Karpas-422 (cell line): ENCODE results near the gene TM7SF2. TPM values are rescaled to one million over a fixed set of nuclear protein-coding genes. Genes with fewer than 3 reads are reported as not detected.
A peak's percentile ranks its signal among the peaks of the same experiment; 100 is the strongest.

ENCODE experiments used
- DNase-seq: peaks from one replicate; pipeline ENCODE4 v3.0.0-alpha.2; 2015
- H2AFZ ChIP-seq: fragments of 200-600 bp; sonication (generic); 2 replicates; pipeline ENCODE4 v1.6.1; 2014; ENCODE audit warnings: antibody characterized with exemption, low read length, mixed read lengths
- H3K27ac ChIP-seq: fragments of 200-600 bp; sonication (generic); 2 replicates; pipeline ENCODE4 v1.5.1; 2014; ENCODE audit warnings: mild to moderate bottlenecking, low read length, moderate library complexity
- H3K27me3 ChIP-seq: fragments of 200-600 bp; sonication (generic); 2 replicates; pipeline ENCODE4 v1.6.1; 2014; ENCODE audit warnings: low read length, mixed read lengths
- H3K36me3 ChIP-seq: fragments of 200-600 bp; sonication (generic); 2 replicates; pipeline ENCODE4 v1.6.1; 2014; ENCODE audit warnings: low read length, mixed read lengths; ENCODE audit not compliant: insufficient read depth
- H3K4me1 ChIP-seq: fragments of 200-600 bp; sonication (generic); 2 replicates; pipeline ENCODE4 v1.6.1; 2014; ENCODE audit warnings: mild to moderate bottlenecking, low read length, mixed read lengths
- H3K4me2 ChIP-seq: fragments of 200-600 bp; sonication (generic); 2 replicates; pipeline ENCODE4 v1.6.1; 2014; ENCODE audit warnings: low read length, low read depth, mild to moderate bottlenecking; ENCODE audit not compliant: poor library complexity, severe bottlenecking
- H3K4me3 ChIP-seq: fragments of 200-600 bp; sonication (generic); 2 replicates; pipeline ENCODE4 v1.5.1; 2014; ENCODE audit warnings: mild to moderate bottlenecking, antibody characterized with exemption, low read length, mixed read lengths
- H3K79me2 ChIP-seq: fragments of 200-600 bp; sonication (generic); 2 replicates; pipeline ENCODE4 v1.6.1; 2014; ENCODE audit warnings: mild to moderate bottlenecking, low read length, mixed read lengths
- H3K9ac ChIP-seq: fragments of 200-600 bp; sonication (generic); 2 replicates; pipeline ENCODE4 v1.6.0; 2014; ENCODE audit warnings: low read length
- H3K9me2 ChIP-seq: fragments of 200-600 bp; sonication (generic), shearing (Covaris generic); replicated peaks from 2 replicates; pipeline ENCODE4 v1.6.0; 2014; ENCODE audit warnings: mild to moderate bottlenecking, low read length, moderate library complexity; ENCODE audit not compliant: insufficient read depth
- H3K9me3 ChIP-seq: fragments of 300-700, 200-600 bp; sonication (generic); 2 replicates; pipeline ENCODE4 v1.6.1; 2014; ENCODE audit warnings: low read length, mixed read lengths
- H4K20me1 ChIP-seq: fragments of 200-600 bp; sonication (generic); 2 replicates; pipeline ENCODE4 v1.6.1; 2014; ENCODE audit warnings: mild to moderate bottlenecking, antibody characterized with exemption, low read length, low read depth; ENCODE audit not compliant: insufficient read depth
- total RNA-seq: library from RNA; depleted of rRNA; stranded (reverse); fragments of >200 nt; shearing (Covaris generic); gene quantifications from 2 replicates; pipeline ENCODE4 v1.2.3, GENCODE V29; 2014; ENCODE audit warnings: low replicate concordance

TM7SF2 gene
- total RNA-seq, 1 experiment from 2014 or later, result 160 TPM

GRCh38 chr11:65126624-65127274 is 15.1 kb downstream of the TM7SF2 start:
- Histone ChIP-seq H3K27me3 (no peaks in the 10 kb centered on the region), H3K9me3 (no peaks in the 10 kb centered on the region), H3K27ac (peak overlapping the region; percentile 100), H3K4me1 (peaks cover 59% of the 10 kb centered on the region), H3K36me3 (peaks cover 41% of the 10 kb centered on the region), H3K4me2 (no peak overlapping the region), H2AFZ (no peak overlapping the region), H4K20me1 (peaks cover 26% of the 10 kb centered on the region; the same call in 1 of the 2 replicates), H3K4me3 (no peak overlapping the region), H3K9ac (no peak overlapping the region), H3K79me2 (peaks cover 21% of the 10 kb centered on the region), H3K9me2 (no peaks in the 10 kb centered on the region)
- DNase-seq, result no peak

GRCh38 chr11:65127473-65128181 is 16.0 kb downstream of the TM7SF2 start:
- Histone ChIP-seq H3K9ac (peak overlapping the region; percentile 3; the same call in 1 of the 2 replicates), H3K36me3 (peaks cover 45% of the 10 kb centered on the region), H3K79me2 (peaks cover 24% of the 10 kb centered on the region), H3K4me2 (no peak overlapping the region), H3K9me2 (no peaks in the 10 kb centered on the region), H3K27ac (peak overlapping the region; percentile 100), H3K9me3 (no peaks in the 10 kb centered on the region), H3K4me3 (no peak overlapping the region), H2AFZ (no peak overlapping the region), H4K20me1 (peaks cover 30% of the 10 kb centered on the region; the same call in 1 of the 2 replicates), H3K27me3 (no peaks in the 10 kb centered on the region), H3K4me1 (peaks cover 66% of the 10 kb centered on the region)
- DNase-seq, result peak; percentile 46

- peaks cover 22% of the 10 kb centered on the region for H3K79me2 ChIP-seq
- peak; percentile 57 for DNase-seq
- H3K36me3 ChIP-seq, result peaks cover 45% of the 10 kb centered on the region
- no peaks in the 10 kb centered on the region for H3K9me2 ChIP-seq
- no peaks in the 10 kb centered on the region for H3K9me3 ChIP-seq
- peak overlapping the region; percentile 15; the same call in 1 of the 2 replicates for H3K9ac ChIP-seq
- H4K20me1 ChIP-seq, result peaks cover 30% of the 10 kb centered on the region; the same call in 1 of the 2 replicates
- peaks cover 64% of the 10 kb centered on the region for H3K4me1 ChIP-seq
- H2AFZ ChIP-seq, result no peak overlapping the region
- H3K4me2 ChIP-seq, result peak overlapping the region; percentile 98
- H3K27ac ChIP-seq, result peak overlapping the region; percentile 100
- no peak overlapping the region for H3K4me3 ChIP-seq
- no peaks in the 10 kb centered on the region for H3K27me3 ChIP-seq
Observed at GRCh38 chr11:65128182-65129145, 16.8 kb downstream of the TM7SF2 start.

- Histone ChIP-seq H3K4me2 (peak overlapping the region; percentile 98), H2AFZ (no peak overlapping the region), H3K36me3 (peaks cover 45% of the 10 kb centered on the region), H4K20me1 (peaks cover 34% of the 10 kb centered on the region; the same call in 1 of the 2 replicates), H3K9ac (peak overlapping the region; percentile 99), H3K27me3 (no peaks in the 10 kb centered on the region), H3K4me3 (peak overlapping the region; percentile 91; the same call in 1 of the 2 replicates), H3K9me2 (no peaks in the 10 kb centered on the region), H3K79me2 (peaks cover 27% of the 10 kb centered on the region), H3K9me3 (no peaks in the 10 kb centered on the region), H3K27ac (peak overlapping the region; percentile 100), H3K4me1 (peaks cover 58% of the 10 kb centered on the region)
- DNase-seq, result peak; percentile 84
Observed at GRCh38 chr11:65129649-65130441, 18.2 kb downstream of the TM7SF2 start.

- Histone ChIP-seq H3K9ac (peak overlapping the region; percentile 99), H3K4me1 (peaks cover 65% of the 10 kb centered on the region)
Observed at GRCh38 chr11:65130631-65131416, 19.2 kb downstream of the TM7SF2 start.

GRCh38 chr11:65131417-65131776 is 19.7 kb downstream of the TM7SF2 start:
- Histone ChIP-seq H3K4me3 (peak overlapping the region; percentile 91), H4K20me1 (peaks cover 34% of the 10 kb centered on the region; the same call in 1 of the 2 replicates), H3K4me1 (peaks cover 71% of the 10 kb centered on the region), H3K36me3 (peaks cover 45% of the 10 kb centered on the region), H3K27me3 (no peaks in the 10 kb centered on the region), H3K27ac (peak overlapping the region; percentile 100), H3K9ac (peak overlapping the region; percentile 99), H3K4me2 (peak overlapping the region; percentile 98), H3K9me2 (no peaks in the 10 kb centered on the region), H3K9me3 (no peaks in the 10 kb centered on the region), H2AFZ (no peak overlapping the region), H3K79me2 (peaks cover 27% of the 10 kb centered on the region)
- peak; percentile 43 for DNase-seq

More at GRCh38 chr11:65130631-65131416, 19.2 kb downstream of the TM7SF2 start:
- Histone ChIP-seq H3K9me2 (no peaks in the 10 kb centered on the region), H4K20me1 (peaks cover 34% of the 10 kb centered on the region; the same call in 1 of the 2 replicates), H3K27me3 (no peaks in the 10 kb centered on the region), H3K4me2 (peak overlapping the region; percentile 98), H3K27ac (peak overlapping the region; percentile 100), H3K4me3 (peak overlapping the region; percentile 91), H3K79me2 (peaks cover 27% of the 10 kb centered on the region), H2AFZ (no peak overlapping the region), H3K36me3 (peaks cover 45% of the 10 kb centered on the region), H3K9me3 (no peaks in the 10 kb centered on the region)
- peak; percentile 79 for DNase-seq

GRCh38 chr11:65131895-65132237 is 20.2 kb downstream of the TM7SF2 start:
- Histone ChIP-seq H3K9ac (peak overlapping the region; percentile 99), H3K4me2 (peak overlapping the region; percentile 98), H3K9me3 (no peaks in the 10 kb centered on the region), H4K20me1 (peaks cover 34% of the 10 kb centered on the region; the same call in 1 of the 2 replicates), H3K79me2 (peaks cover 27% of the 10 kb centered on the region), H3K36me3 (peaks cover 45% of the 10 kb centered on the region), H3K4me3 (peak overlapping the region; percentile 91), H3K4me1 (peaks cover 73% of the 10 kb centered on the region), H3K27me3 (no peaks in the 10 kb centered on the region), H3K9me2 (no peaks in the 10 kb centered on the region), H2AFZ (no peak overlapping the region), H3K27ac (peak overlapping the region; percentile 100)
- no peak for DNase-seq
